Upper lobe of left lung (tissue), 6 donors: ENCODE measurements around the gene SPATA20. TPM values are rescaled to one million over a fixed set of nuclear protein-coding genes. Genes with fewer than 3 reads are reported as not detected.

Source experiments
- ATAC-seq, 2 donors: fragments of 200-7000 bp; cut with Tn5 transposase; one replicate each; pipeline ENCODE4 v1.9.1; 2022; ENCODE audit warnings: mild to moderate bottlenecking in 2 of 2, moderate library complexity in 2 of 2; ENCODE audit not compliant: low FRiP score in 2 of 2
- DNase-seq, 2 donors: peaks; one replicate each; pipeline ENCODE4 v3.0.0-alpha.2; 2019 to 2020
- H3K27ac ChIP-seq, 4 donors: fragments of 200-600 bp; sonication (generic); one replicate each; pipeline ENCODE4 v1.5.1; 2016 to 2019
- H3K27me3 ChIP-seq, 4 donors: fragments of 200-600 bp; sonication (generic); one replicate each; pipeline ENCODE4 v1.5.1; 2017 to 2019
- H3K36me3 ChIP-seq, 4 donors: fragments of 200-600 bp; sonication (generic); one replicate each; pipeline ENCODE4 v1.5.1; 2016 to 2019
- H3K4me1 ChIP-seq, 4 donors: fragments of 200-600 bp; sonication (generic); one replicate each; pipeline ENCODE4 v1.5.1; 2018 to 2019
- H3K4me3 ChIP-seq, 4 donors: fragments of 200-600 bp; sonication (generic); one replicate each; pipeline ENCODE4 v1.5.1; 2017 to 2019; ENCODE audit warnings: mild to moderate bottlenecking in 2 of 4, moderate library complexity in 1 of 4
- H3K9me3 ChIP-seq, 4 donors: fragments of 200-600 bp; sonication (generic); one replicate each; pipeline ENCODE4 v1.5.1; 2018 to 2019
- CTCF ChIP-seq, 6 experiments: fragments of 450-650 bp in 4 of 6; fragments of 200-600 bp in 2 of 6; sonication (generic) in 2 of 6; IDR thresholded peaks; one replicate each; pipeline ENCODE4 v1.5.1; 2016 to 2019; ENCODE audit warnings: antibody characterized with exemption in 6 of 6
- EP300 ChIP-seq, 4 donors: sonication (generic); formaldehyde crosslinking; IDR thresholded peaks; one replicate each; pipeline ENCODE4 v1.5.1; 2017; ENCODE audit warnings: antibody characterized with exemption in 4 of 4, control low read depth in 2 of 4
- POLR2A ChIP-seq, 4 donors: fragments of 450-650 bp; IDR thresholded peaks; one replicate each; pipeline ENCODE4 v1.5.1; 2016 to 2017; ENCODE audit warnings: antibody characterized with exemption in 4 of 4, mild to moderate bottlenecking in 2 of 4
- POLR2AphosphoS5 ChIP-seq, 2 donors: sonication (generic); formaldehyde crosslinking; IDR thresholded peaks; one replicate each; pipeline ENCODE4 v1.5.1; 2017; ENCODE audit warnings: antibody characterized with exemption in 2 of 2
- WGBS, 2 donors: methylation state at CpG; one replicate each; pipeline ENCODE4 v1.1.5; 2017 to 2018; 5-methylcytosine and 5-hydroxymethylcytosine counted together
- total RNA-seq, 6 donors: library from RNA; depleted of rRNA in 4 of 6; stranded (reverse); fragments of >200 nt in 4 of 6; gene quantifications; one replicate each; pipeline versions ENCODE4 v1.1.0 to v1.2.1, GENCODE V29; 2016 to 2021
- donor health status: DM: no; HTN: no; CAD: no; lungs with moderate emphysema.
- donor health status: DM: no; HTN: yes; CAD: no; lungs with severe emphysema.

Gene SPATA20
- total RNA-seq, 6 donors from 2014 or later = 32.9 to 111 (median 46.4) TPM

- Histone ChIP-seq H3K27me3 (no peaks in the 10 kb centered on the region), H3K4me3 (no peak overlapping the region), H3K4me1 (peaks cover 10 to 17% (median 15%) of the 10 kb centered on the region in 4 donors), H3K27ac (no peak overlapping the region), H3K36me3 (no peaks in the 10 kb centered on the region), H3K9me3 (no peaks in the 10 kb centered on the region)
- TF ChIP-seq POLR2AphosphoS5 (IDR thresholded peaks at IDR 0.05) = no peak
- TF ChIP-seq CTCF (IDR thresholded peaks at IDR 0.05) = no peak
- no peak for TF ChIP-seq EP300 (IDR thresholded peaks at IDR 0.05)
- TF ChIP-seq POLR2A (IDR thresholded peaks at IDR 0.05) = no peak
- no peak for DNase-seq
- 68 to 72% methylated on average over 10 of the region's 10 CpGs for WGBS, 2 donors
- ATAC-seq = no peak
Measured at GRCh38 chr17:50605429-50605828, 58.5 kb downstream of the SPATA20 start.

Other genes starting within 250 kb of the SPATA20 start
- gene XYLT2, start 201.0 kb upstream of the SPATA20 start, total RNA-seq = 10 to 100 TPM; 16.4 to 33.5 (median 19.2) TPM
- 10 to 100 TPM in 5 of 6 donors, 1 to 10 TPM in 1; 7.3 to 59.1 (median 50.6) TPM for gene MRPL27, start 174.0 kb upstream of the SPATA20 start, total RNA-seq
- 10 to 100 TPM in 1 of 6 donors, 1 to 10 TPM in 2, under 1 TPM in 1, not detected in 2; 0.30 to 12.1 (median 1.2) TPM for gene EME1, start 173.9 kb upstream of the SPATA20 start, total RNA-seq
- gene LRRC59, start 149.7 kb upstream of the SPATA20 start, total RNA-seq = 100 to 1,000 TPM in 1 of 6 donors, 10 to 100 TPM in 5; 19.9 to 135 (median 67.0) TPM
- 100 to 1,000 TPM in 4 of 6 donors, 10 to 100 TPM in 2; 52.3 to 239 (median 120) TPM for gene ACSF2, start 121.0 kb upstream of the SPATA20 start, total RNA-seq
- gene CHAD, start 78.3 kb upstream of the SPATA20 start, total RNA-seq = under 1 TPM in 4 of 6 donors, not detected in 2; 0.13 to 0.30 (median 0.21) TPM
- 10 to 100 TPM; 26.8 to 47.3 (median 34.9) TPM for gene RSAD1, start 68.3 kb upstream of the SPATA20 start, total RNA-seq
- 10 to 100 TPM in 1 of 6 donors, 1 to 10 TPM in 5; 1.0 to 14.7 (median 4.2) TPM for gene MYCBPAP, start 38.7 kb upstream of the SPATA20 start, total RNA-seq
- 10 to 100 TPM in 1 of 6 donors, 1 to 10 TPM in 2, under 1 TPM in 2, not detected in 1; 0.74 to 14.4 (median 1.2) TPM for gene EPN3, start 14.4 kb upstream of the SPATA20 start, total RNA-seq
- under 1 TPM in 4 of 6 donors, not detected in 2; under 0.01 to 0.37 (median 0.11) TPM for gene CACNA1G, start 13.5 kb downstream of the SPATA20 start, total RNA-seq
- gene ABCC3, start 87.7 kb downstream of the SPATA20 start, total RNA-seq = 100 to 1,000 TPM in 1 of 6 donors, 10 to 100 TPM in 5; 34.2 to 268 (median 57.7) TPM
- 10 to 100 TPM; 27.9 to 52.9 (median 43.7) TPM for gene ANKRD40, start 160.7 kb downstream of the SPATA20 start, total RNA-seq
- gene LUC7L3, start 172.4 kb downstream of the SPATA20 start, total RNA-seq = 100 to 1,000 TPM in 2 of 6 donors, 10 to 100 TPM in 4; 38.2 to 625 (median 91.4) TPM
- gene ANKRD40CL, start 220.3 kb downstream of the SPATA20 start, total RNA-seq = not detected